RPMI8226 (cell line): ENCODE data around the gene CSNK2A3.

Source experiments
- DNase-seq: peaks from one replicate; pipeline ENCODE4 v3.0.0-alpha.2; 2015

CSNK2A3 gene

GRCh38 chr11:11332141-11332710 is 20.8 kb downstream of the CSNK2A3 start:
- no peak for DNase-seq

- DNase-seq: no peak
These were observed 23.8 kb downstream of the CSNK2A3 start for GRCh38 chr11:11329062-11329806.

GRCh38 chr11:11324090-11324489 is 29.0 kb downstream of the CSNK2A3 start:
- DNase-seq: no peak

- no peak for DNase-seq
These were observed 30.9 kb downstream of the CSNK2A3 start for GRCh38 chr11:11322101-11322500.

GRCh38 chr11:11320825-11321224 is 32.2 kb downstream of the CSNK2A3 start:
- DNase-seq: no peak

- peak; percentile 47 for DNase-seq
These were observed 34.1 kb downstream of the CSNK2A3 start for GRCh38 chr11:11318961-11319360.

- DNase-seq: no peak
These were observed 34.6 kb downstream of the CSNK2A3 start for GRCh38 chr11:11318461-11318860.

GRCh38 chr11:11316651-11317230 is 36.3 kb downstream of the CSNK2A3 start:
- no peak for DNase-seq

GRCh38 chr11:11313902-11314692 is 39.0 kb downstream of the CSNK2A3 start:
- no peak for DNase-seq

- no peak for DNase-seq
These were observed 39.6 kb downstream of the CSNK2A3 start for GRCh38 chr11:11313426-11313825.

- DNase-seq: no peak
These were observed 40.3 kb downstream of the CSNK2A3 start for GRCh38 chr11:11312738-11313137.

- no peak for DNase-seq
These were observed 41.9 kb downstream of the CSNK2A3 start for GRCh38 chr11:11311169-11311568.

GRCh38 chr11:11309906-11310305 is 43.1 kb downstream of the CSNK2A3 start:
- DNase-seq: no peak

GRCh38 chr11:11308249-11308648 is 44.8 kb downstream of the CSNK2A3 start:
- no peak for DNase-seq

- no peak for DNase-seq
These were observed 46.2 kb downstream of the CSNK2A3 start for GRCh38 chr11:11306855-11307254.

- no peak for DNase-seq
These were observed 48.5 kb downstream of the CSNK2A3 start for GRCh38 chr11:11304550-11304949.

GRCh38 chr11:11302565-11302964 is 50.5 kb downstream of the CSNK2A3 start:
- no peak for DNase-seq
